Coronary artery (tissue), 2 donors: Measurements from ENCODE around the gene NECAB3.

ENCODE experiments used
- DNase-seq: peaks from one replicate; pipeline ENCODE4 v3.0.0-alpha.2; 2017; ENCODE audit warnings: low spot score
- H3K27ac ChIP-seq, 2 donors: fragments of 200-600 bp; sonication (generic); one replicate each; pipeline ENCODE4 v1.5.1; 2016 to 2019
- H3K4me3 ChIP-seq: fragments of 200-600 bp; sonication (generic); 2 replicates; pipeline ENCODE4 v1.5.1; 2016; ENCODE audit warnings: mild to moderate bottlenecking, moderate library complexity
- TF ChIP-seq, protein P1 (sequence below): fragments of 200-600 bp; sonication (generic); IDR thresholded peaks from one replicate; pipeline ENCODE4 v1.5.1; 2019; ENCODE audit warnings: antibody characterized with exemption

The NECAB3 gene

DNA sequence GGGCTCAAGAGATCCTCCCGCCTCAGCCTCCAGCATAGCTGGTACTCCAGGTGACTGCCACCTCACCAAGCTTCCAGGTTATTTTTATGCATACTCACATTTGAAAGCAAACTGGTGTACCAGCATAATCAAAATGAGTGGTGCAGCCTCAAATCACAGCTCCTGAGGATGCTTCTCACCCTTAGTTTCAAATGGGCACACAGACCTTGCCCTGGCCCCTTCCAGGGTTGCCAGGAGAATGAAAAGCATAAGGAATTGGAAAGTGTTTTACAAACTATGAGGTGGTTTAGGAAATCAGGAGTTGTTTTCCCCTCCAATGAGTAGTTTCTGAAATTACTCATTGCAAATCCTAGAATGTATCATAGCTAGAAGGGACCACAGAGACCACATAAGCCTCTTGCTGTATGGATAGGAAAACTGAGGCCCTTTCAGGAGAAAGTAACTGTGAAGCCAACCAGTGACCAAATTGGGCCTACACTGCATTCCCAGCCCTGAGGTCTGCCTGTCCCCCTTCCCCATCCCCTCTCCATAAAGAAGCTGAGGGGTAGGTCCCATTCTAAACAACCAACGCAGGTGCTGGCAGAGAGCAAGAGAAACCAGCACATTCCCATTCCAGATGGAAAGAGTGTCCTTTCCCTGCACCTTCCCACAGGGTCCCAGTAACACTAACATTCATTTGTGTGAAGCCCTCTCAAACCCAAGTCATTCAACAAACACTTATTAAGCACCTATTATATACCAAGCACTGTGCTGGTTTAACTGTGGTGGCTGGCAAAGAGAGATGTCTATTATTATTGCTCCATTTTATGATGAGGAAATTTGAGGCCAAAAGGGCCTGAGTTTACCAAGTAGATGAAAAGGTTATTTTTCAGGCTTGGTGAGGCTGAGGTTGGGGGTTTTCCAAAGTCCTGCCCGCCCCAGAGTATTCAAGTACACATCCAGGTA, 14.0 kb upstream of the NECAB3 start:
- Histone ChIP-seq H3K27ac (no peak overlapping the region), H3K4me3 (no peak overlapping the region)
- no peak for DNase-seq
- TF ChIP-seq, protein P1, sequence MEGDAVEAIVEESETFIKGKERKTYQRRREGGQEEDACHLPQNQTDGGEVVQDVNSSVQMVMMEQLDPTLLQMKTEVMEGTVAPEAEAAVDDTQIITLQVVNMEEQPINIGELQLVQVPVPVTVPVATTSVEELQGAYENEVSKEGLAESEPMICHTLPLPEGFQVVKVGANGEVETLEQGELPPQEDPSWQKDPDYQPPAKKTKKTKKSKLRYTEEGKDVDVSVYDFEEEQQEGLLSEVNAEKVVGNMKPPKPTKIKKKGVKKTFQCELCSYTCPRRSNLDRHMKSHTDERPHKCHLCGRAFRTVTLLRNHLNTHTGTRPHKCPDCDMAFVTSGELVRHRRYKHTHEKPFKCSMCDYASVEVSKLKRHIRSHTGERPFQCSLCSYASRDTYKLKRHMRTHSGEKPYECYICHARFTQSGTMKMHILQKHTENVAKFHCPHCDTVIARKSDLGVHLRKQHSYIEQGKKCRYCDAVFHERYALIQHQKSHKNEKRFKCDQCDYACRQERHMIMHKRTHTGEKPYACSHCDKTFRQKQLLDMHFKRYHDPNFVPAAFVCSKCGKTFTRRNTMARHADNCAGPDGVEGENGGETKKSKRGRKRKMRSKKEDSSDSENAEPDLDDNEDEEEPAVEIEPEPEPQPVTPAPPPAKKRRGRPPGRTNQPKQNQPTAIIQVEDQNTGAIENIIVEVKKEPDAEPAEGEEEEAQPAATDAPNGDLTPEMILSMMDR: no peak

GRCh38 chr20:33687370-33687915, 13.2 kb upstream of the NECAB3 start:
- no peak overlapping the region for H3K4me3 ChIP-seq
- peak overlapping the region in 1 of 2 donors; percentile 72 for H3K27ac ChIP-seq
- DNase-seq: no peak
- TF ChIP-seq, protein P1: no peak

DNA sequence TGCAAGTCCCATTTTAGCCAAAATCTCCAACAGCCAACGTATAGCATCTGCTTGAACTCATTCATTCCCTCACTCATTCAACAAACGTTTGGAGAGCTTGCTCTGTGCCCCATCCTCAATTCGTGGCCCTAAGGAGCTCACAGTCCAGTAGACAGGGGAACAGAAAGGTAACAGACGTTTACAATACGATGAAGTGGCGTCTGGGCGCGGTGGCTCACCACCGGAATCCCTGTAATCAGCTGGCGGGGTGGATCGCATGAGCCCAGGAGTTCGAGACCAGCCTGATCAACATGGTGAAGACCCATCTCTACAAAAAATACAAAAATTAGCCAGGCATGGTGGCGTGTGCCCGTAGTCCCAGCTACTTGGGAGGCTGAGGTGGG, 12.7 kb upstream of the NECAB3 start:
- Histone ChIP-seq H3K4me3 (peak overlapping the region; percentile 70), H3K27ac (peak overlapping the region in 1 of 2 donors; percentile 72)
- TF ChIP-seq, protein P1: no peak
- DNase-seq: no peak

GRCh38 chr20:33686100-33686983, 12.1 kb upstream of the NECAB3 start, which contains the start of gene E2F1:
Gene E2F1 (minus strand): TSS chr20:33686385. CDS start chr20:33686264, 121 bp downstream.
- H3K27ac ChIP-seq: peak within 1 kb of the TSS; percentile 6 to 72

DNA sequence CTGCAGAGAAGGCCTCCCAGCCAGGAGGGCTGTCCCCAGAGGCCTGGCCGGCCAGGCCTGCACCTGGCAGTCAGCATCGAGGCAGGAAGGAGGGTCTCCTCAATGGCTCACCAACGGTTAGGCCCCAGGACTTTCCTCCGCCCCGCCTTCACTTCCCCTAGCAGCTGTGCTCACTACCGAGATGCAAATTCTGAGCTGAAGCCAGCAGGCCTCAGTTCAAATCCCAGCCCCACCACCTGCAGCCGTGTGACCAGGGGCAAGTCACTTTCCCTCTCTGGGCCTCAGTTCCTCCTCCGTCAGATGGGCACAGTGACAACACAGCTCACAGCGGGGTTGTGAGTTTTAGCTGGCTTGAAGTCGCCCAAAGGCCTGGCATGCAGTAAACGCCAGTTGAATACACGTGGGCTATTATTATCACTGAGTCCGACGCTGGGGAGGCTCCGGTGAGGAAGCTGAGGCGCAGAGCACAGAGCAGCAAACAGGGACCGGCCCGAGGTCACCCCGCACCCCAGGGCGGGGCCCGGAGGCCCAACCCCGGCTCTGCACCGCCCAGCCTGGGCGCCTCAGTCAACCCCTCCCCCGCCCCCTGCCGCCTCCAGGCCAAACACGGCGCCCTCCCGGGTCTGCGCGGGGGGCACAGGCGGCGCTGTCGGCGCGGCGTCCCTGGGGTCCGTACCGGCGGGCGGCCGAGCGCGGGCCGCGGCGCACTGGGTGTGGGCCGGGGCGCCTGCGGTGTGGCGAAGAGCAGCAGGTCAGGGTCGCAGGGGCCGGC, 11.3 kb upstream of the NECAB3 start:
- peak overlapping the region; percentile 70 for H3K4me3 ChIP-seq
- H3K27ac ChIP-seq: peak overlapping the region in 1 of 2 donors; percentile 14
- TF ChIP-seq, protein P1: no peak
- no peak for DNase-seq

More at GRCh38 chr20:33686100-33686983, 12.1 kb upstream of the NECAB3 start, which contains the start of gene E2F1:
- TF ChIP-seq, protein P1: no peak
- peak; percentile 96 for DNase-seq
- peak within 1 kb of the TSS; percentile 70 for H3K4me3 ChIP-seq
